Activated CD4-positive, alpha-beta T cell treated with anti-CD3 and anti-CD28 coated beads, Interleukin-2, amount 10 ng/mL, durations not matched to agents 24 days and 14 days (primary cell): Measurements from ENCODE around the gene SIGLEC9. TPM values are rescaled to one million over a fixed set of nuclear protein-coding genes. Genes with fewer than 3 reads are reported as not detected.
"Not testable (repeated sequence)": the region's sequence is repeated elsewhere in the genome, so short reads cannot be mapped to it uniquely, and the experiment has no call there.

Experiments used
- DNase-seq: peaks from one replicate; pipeline ENCODE4 v3.0.0; 2022
- H3K27ac Mint-ChIP-seq: one replicate; pipeline ENCODE4 v1.8.0; 2022; ENCODE audit warnings: mild to moderate bottlenecking, mixed read lengths
- H3K27me3 Mint-ChIP-seq: one replicate; pipeline ENCODE4 v1.8.0; 2022; ENCODE audit warnings: mixed read lengths
- H3K36me3 Mint-ChIP-seq: one replicate; pipeline ENCODE4 v1.8.0; 2022; ENCODE audit warnings: low read depth, mild to moderate bottlenecking, mixed read lengths
- H3K4me1 Mint-ChIP-seq: one replicate; pipeline ENCODE4 v1.8.0; 2021; ENCODE audit warnings: mixed read lengths
- H3K4me3 Mint-ChIP-seq: one replicate; pipeline ENCODE4 v1.8.0; 2022; ENCODE audit warnings: mild to moderate bottlenecking, moderate library complexity, mixed read lengths
- H3K9me3 Mint-ChIP-seq: one replicate; pipeline ENCODE4 v1.8.0; 2021; ENCODE audit warnings: mixed read lengths
- intact Hi-C: fragments of 100-400 bp; cut with micrococcal nuclease; formaldehyde crosslinking; loops from one replicate; pipeline ENCODE4 v1.15.1; 2023
- total RNA-seq: library from RNA; stranded (reverse); gene quantifications from 2 replicates; pipeline ENCODE4 v1.2.3, GENCODE V29; 2022

SIGLEC9 gene
- total RNA-seq, 1 donor from 2014 or later, result 0.33 TPM

DNA sequence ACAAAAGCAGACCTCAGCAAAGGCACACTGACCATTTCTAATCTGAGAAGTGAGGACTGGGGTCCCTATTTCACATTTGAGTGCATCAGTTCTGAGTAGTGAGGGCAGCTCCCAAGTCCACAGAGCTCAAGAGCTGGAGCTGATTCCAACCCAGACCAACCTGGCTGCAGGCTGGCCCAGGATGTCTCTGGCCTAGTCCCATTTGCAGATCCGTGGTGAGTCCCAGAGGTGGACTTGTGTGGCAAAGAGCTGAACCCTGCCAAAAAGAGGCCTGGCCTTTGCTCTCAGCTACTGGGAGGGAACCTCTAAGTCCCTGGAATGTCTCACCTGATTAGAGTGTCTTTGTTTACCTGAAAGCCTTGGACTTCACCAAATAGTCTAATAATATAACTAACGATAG, 32.0 kb downstream of the SIGLEC9 start:
- H3K4me3 Mint-ChIP-seq, result no peak overlapping the region
- no peaks in the 10 kb centered on the region for H3K36me3 Mint-ChIP-seq
- peaks cover 10% of the 10 kb centered on the region for H3K4me1 Mint-ChIP-seq
- intact Hi-C loops, result no loop called here
- no peak overlapping the region for H3K27ac Mint-ChIP-seq
- DNase-seq, result no peak
- peaks cover 14% of the 10 kb centered on the region for H3K27me3 Mint-ChIP-seq
- no peaks in the 10 kb centered on the region for H3K9me3 Mint-ChIP-seq

DNA sequence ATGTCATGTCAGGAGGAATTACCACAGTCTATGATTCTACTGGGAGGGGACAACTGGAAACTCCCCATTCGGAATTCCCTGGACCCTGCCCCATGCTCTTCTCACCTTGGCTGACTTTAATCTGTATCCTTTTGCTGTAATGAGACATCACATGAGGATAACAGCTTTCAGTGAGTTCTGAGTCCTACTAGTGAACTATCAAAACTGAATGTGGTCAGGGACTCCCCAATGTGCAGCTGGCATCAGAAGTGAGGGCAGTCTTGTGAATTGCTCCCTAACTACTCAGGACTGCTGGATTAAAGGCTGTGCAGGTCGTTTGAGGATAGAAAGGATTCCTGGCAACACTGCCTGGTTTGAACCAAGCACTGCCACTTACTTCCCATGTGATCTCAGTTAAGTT, 32.6 kb downstream of the SIGLEC9 start:
- Mint-ChIP-seq H3K27ac (no peak overlapping the region), H3K36me3 (no peaks in the 10 kb centered on the region), H3K4me3 (no peak overlapping the region), H3K9me3 (no peaks in the 10 kb centered on the region), H3K4me1 (peaks cover 10% of the 10 kb centered on the region), H3K27me3 (peaks cover 14% of the 10 kb centered on the region)
- intact Hi-C loops, result no loop called here
- DNase-seq, result no peak

DNA sequence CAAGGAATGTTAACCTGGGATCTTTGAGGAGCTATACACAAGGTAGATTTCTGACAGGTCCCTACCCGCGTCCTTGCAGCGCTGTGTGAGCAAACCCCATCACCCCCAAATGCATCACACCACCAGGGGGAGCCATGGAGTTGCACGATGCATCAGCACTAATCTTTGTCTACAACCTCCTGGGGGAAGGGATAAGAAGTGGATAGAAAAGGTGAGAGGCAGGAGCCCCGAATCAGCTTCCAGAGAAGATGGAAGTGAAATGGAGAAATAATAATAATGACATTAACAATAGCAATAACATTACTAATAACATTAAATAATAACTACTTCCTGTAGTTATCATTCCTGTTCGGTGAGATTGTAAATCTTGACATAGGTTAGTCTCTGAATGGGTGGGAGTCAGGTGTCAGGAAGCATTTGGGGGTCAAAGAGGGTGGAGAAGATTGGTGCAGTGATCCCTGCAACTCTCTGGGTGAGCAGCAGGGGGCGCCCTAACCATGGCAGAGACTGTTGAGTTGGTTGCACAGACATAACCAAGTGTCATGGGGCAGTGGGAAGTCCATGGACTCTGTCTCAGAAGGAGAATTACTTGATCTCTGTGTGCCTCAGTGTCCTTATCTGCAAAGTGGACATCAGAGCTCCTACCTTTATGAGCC, 33.9 kb downstream of the SIGLEC9 start:
- intact Hi-C loops, result loop anchor here (1.0 to 2.0 kb wide), 3 partner anchors 11 to 502 kb away; no protein-coding TSS in a partner anchor
- peak; percentile 94 for DNase-seq
- Mint-ChIP-seq H3K4me3 (no peak overlapping the region), H3K4me1 (peaks cover 13% of the 10 kb centered on the region), H3K9me3 (no peaks in the 10 kb centered on the region), H3K27me3 (peaks cover 13% of the 10 kb centered on the region), H3K27ac (peak overlapping the region; percentile 56), H3K36me3 (no peaks in the 10 kb centered on the region)

DNA sequence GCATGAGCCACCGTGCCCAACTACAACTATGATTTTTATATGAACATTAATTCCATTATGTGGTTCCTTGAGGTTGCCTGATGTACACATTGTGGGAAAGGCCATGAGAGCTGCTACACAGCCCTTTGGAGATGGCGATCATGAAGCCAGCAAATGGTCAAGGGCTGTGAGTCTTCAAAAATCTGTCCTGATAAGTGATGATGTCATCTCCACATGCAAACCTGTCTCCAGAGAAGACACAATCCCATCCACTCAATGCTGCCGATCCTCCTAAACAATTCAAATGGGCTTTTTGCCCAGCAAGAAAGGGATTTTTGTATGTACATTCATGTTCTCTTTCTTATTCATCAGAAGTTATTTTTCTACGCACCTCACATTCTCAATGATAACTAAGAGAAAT, 35.0 kb downstream of the SIGLEC9 start:
- H3K27ac Mint-ChIP-seq, result no peak overlapping the region
- intact Hi-C loops, result loop anchor here (2.0 kb wide), 1 partner anchor 501 kb away; no protein-coding TSS in a partner anchor
- no peak for DNase-seq
- no peaks in the 10 kb centered on the region for H3K36me3 Mint-ChIP-seq
- peaks cover 13% of the 10 kb centered on the region for H3K4me1 Mint-ChIP-seq
- no peak overlapping the region for H3K4me3 Mint-ChIP-seq
- H3K27me3 Mint-ChIP-seq, result peaks cover 16% of the 10 kb centered on the region
- no peaks in the 10 kb centered on the region for H3K9me3 Mint-ChIP-seq

DNA sequence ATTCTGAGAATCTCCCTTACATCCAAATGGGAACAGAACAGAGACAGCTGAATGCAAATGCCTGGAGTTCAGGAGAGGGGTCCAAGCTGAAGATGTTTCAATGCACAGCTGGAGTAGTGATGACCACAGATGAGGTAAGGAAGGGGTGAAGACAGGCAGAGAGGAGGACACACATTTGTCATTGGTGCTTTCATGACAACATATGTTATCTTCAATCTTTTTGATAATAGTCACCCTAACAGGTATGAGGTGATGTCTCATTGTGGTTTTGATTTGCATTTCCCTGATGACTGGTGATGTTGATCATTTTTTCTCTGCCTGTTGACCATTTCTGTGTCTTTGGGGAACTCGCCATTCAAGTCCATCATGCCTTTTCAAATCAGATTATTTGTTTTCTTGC, 36.6 kb downstream of the SIGLEC9 start:
- Mint-ChIP-seq H3K4me1 (peaks cover 13% of the 10 kb centered on the region), H3K27ac (no peak overlapping the region), H3K36me3 (no peaks in the 10 kb centered on the region), H3K4me3 (no peak overlapping the region), H3K27me3 (peaks cover 14% of the 10 kb centered on the region), H3K9me3 (no peaks in the 10 kb centered on the region)
- intact Hi-C loops, result no loop called here
- no peak for DNase-seq

DNA sequence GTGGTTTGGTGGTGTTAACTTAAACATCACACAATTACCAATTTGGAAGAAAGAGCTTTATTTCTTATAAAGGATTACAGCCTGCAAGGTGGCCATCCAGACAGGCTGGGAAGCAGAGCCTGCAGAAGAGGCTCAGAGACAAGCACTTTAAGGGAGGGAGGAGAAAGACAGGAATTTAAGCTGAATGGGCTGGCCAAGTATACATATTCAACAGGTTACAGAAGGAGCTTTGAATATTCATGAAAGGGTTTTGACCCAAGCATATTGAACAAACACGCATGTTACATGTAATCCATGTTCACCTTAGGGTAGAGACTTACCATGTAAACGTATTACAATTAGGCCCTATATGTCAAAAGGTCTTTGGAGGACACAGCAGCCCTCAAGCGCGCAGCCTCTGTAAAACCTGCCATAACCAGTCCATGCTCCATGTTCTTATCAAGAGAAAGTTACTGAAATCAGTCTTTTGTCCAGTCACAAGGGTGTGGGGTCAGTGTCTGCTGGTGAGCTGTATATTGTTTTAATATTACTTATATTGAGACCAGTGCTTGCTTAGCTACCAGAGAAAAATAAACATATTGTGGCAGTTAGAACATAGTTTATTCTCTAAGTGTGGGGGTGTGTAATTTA, 37.3 kb downstream of the SIGLEC9 start:
- DNase-seq, result no peak
- Mint-ChIP-seq H3K27me3 (peaks cover 14% of the 10 kb centered on the region), H3K4me3 (no peak overlapping the region), H3K27ac (no peak overlapping the region), H3K9me3 (no peaks in the 10 kb centered on the region), H3K36me3 (no peaks in the 10 kb centered on the region), H3K4me1 (peaks cover 17% of the 10 kb centered on the region)
- intact Hi-C loops, result no loop called here

DNA sequence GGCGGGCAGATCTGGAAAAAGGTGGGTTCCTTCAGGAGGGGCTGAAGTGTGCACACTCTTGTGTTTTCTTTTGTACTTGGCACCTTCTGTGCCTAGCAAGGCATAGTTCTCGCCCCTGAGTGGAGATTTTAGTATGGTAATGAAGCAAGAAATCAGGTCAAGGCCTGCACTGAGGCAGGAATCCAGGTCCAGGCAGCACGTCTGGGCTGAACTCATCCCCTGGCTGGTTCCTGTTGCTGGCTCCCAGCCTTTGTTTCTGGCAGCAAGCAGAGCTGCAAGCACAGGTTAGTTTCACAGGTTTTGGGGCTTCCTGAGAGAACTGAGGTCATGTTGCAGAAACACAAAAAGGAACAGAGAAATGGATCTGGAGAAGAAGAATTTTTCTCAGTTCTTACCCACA, 38.6 kb downstream of the SIGLEC9 start:
- H3K36me3 Mint-ChIP-seq, result no peaks in the 10 kb centered on the region
- peaks cover 14% of the 10 kb centered on the region for H3K27me3 Mint-ChIP-seq
- H3K27ac Mint-ChIP-seq, result no peak overlapping the region
- H3K4me1 Mint-ChIP-seq, result peaks cover 28% of the 10 kb centered on the region
- intact Hi-C loops, result no loop called here
- no peak for DNase-seq
- no peak overlapping the region for H3K4me3 Mint-ChIP-seq
- H3K9me3 Mint-ChIP-seq, result no peaks in the 10 kb centered on the region

DNA sequence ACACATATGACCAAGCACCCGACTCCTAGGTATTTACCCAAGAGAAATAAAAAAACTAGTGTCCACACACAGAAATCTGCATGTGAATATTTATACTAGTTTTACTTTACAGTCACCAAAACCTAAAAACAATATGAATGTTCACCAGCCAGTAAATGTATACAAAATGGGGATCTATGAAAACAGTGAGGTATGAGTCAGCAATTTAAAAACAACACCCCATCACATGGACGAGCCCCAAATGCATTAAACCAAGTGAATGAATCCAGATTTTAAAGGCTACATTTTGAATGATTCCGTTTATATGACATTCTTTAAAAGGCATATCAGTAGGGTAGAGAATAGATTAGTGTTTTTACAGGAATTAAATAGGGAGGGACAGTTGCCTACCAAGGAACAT, 39.5 kb downstream of the SIGLEC9 start:
- Mint-ChIP-seq H3K4me1 (peaks cover 30% of the 10 kb centered on the region), H3K27ac (no peak overlapping the region), H3K36me3 (no peaks in the 10 kb centered on the region), H3K9me3 (no peaks in the 10 kb centered on the region), H3K4me3 (no peak overlapping the region), H3K27me3 (peaks cover 12% of the 10 kb centered on the region)
- DNase-seq, result no peak
- intact Hi-C loops, result no loop called here

DNA sequence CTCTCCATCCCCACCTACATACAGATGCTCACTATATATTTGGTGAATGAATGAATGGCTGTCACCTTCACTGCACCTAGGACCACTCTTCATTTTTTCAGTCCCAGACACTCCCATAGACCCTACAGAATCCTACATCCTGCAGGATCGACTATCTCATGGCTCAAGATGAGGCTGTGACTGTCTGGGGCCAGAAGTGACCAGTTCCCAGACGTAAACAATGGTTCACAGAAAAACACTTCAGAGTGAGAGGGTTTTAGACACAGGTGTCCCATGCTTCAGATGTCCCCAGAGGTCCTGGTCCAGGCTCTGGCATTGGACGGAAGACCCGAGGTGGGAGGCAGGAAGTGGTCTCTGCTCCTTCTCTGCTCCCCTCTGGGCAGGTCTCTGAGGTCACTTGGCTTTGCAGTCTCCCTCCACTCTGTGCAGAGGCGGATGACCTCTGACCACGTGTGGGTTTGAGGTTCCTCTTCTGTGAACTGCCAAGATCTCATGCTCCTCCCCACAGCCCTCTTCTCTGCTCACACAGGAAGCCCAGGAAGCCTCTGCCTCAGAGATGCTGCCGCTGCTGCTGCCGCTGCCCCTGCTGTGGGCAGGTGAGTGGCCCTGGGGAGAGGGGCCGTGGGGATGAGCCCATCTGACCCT, 42.3 kb downstream of the SIGLEC9 start:
- Mint-ChIP-seq H3K27ac (peak overlapping the region; percentile 32), H3K4me1 (peaks cover 29% of the 10 kb centered on the region), H3K27me3 (peaks cover 17% of the 10 kb centered on the region), H3K36me3 (no peaks in the 10 kb centered on the region), H3K9me3 (no peaks in the 10 kb centered on the region), H3K4me3 (peak overlapping the region; percentile 75)
- intact Hi-C loops, result no loop called here
- DNase-seq, result peak; percentile 81

DNA sequence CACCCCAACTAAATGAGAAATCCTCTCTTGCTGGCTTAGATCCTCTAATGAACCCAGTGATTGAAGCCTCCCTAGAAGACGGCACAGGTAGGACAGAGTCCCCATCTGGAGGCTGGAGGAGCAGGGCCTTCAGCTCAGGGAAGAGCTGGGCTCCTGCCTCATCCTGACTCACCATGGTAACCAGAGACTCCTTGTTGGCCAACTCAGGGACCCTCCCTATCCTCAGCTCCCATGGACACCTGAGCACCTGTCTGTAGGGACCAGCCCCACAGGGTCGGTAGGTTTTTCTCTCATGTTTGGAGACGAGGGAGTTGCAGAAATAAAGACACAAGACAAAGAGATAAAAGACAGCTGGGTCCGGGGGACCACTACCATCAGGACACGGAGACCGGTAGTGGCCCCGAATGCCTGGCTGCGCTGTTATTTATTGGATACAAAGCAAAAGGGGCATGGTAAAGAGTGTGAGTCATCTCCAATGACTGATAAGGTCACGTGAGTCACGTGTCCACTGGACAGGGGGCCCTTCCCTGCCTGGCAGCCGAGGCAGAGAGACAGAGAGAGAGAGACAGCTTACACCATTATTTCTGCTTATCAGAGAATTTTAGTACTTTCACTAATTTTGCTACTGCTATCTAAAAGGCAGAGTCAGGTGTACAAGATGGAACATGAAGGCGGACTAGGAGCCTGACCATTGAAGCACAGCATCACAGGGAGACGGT, 44.0 kb downstream of the SIGLEC9 start:
- no peak overlapping the region for H3K27ac Mint-ChIP-seq
- H3K9me3 Mint-ChIP-seq, result no peaks in the 10 kb centered on the region
- no peaks in the 10 kb centered on the region for H3K36me3 Mint-ChIP-seq
- peaks cover 15% of the 10 kb centered on the region for H3K27me3 Mint-ChIP-seq
- intact Hi-C loops, result loop anchor here (1.0 kb wide), 1 partner anchor 10 kb away; no protein-coding TSS in a partner anchor
- DNase-seq, result no peak
- peaks cover 26% of the 10 kb centered on the region for H3K4me1 Mint-ChIP-seq
- peak overlapping the region; percentile 9 for H3K4me3 Mint-ChIP-seq

DNA sequence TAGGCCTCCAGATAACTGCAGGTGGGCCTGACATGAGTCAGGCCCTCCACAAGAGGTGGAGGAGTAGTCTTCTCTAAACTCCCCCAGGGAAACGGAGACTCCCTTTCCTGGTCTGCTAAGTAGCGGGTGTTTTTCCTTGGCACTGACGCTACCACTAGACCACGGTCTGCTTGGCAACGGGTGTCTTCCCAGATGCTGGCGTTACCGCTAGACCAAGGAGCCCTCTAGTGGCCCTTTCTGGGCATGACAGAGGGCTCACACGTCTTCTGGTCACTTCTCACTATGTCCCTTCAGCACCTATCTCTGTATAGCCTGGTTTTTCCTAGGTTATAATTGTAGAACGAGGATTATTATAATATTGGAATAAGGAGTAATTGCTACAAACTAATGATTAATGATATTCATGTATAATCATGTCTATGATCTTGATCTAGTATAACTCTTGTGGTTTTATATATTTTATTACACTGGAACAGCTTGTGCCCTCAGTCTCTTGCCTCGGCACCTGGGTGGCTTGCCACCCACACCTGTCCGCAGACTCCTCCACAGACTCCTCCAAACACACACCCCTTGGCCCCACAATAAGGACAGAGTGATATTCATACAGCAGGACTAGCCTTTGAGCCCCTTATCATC, 44.7 kb downstream of the SIGLEC9 start:
- not testable (repeated sequence) for H3K36me3 Mint-ChIP-seq, H3K9me3 Mint-ChIP-seq, H3K27ac Mint-ChIP-seq, H3K4me3 Mint-ChIP-seq
- peaks cover 26% of the 10 kb centered on the region for H3K4me1 Mint-ChIP-seq
- intact Hi-C loops, result loop anchor here (1.0 kb wide), 1 partner anchor 11 kb away; no protein-coding TSS in a partner anchor
- peak; percentile 91 for DNase-seq
- peaks cover 12% of the 10 kb centered on the region for H3K27me3 Mint-ChIP-seq

DNA sequence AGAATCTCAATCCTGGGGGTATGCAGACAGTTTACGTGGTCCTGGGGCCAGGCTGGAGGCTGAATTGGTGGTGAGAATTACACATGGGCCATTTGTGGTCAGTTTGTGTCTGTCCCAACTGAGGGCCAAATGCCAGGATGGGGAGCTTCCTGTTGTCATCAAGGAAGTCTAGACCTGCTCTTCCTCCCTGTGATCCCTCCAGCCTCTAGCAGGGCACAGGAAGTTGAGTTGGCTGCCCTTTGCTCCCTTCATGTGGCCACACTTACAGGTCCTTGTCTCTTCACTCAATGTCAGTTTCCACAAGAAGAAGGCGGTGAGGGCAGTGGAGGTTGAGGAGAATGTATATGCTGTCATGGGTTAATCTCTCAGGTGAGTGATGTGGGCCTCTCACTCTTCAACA, 47.5 kb downstream of the SIGLEC9 start:
- Mint-ChIP-seq H3K4me1 (peaks cover 20% of the 10 kb centered on the region), H3K36me3 (no peaks in the 10 kb centered on the region), H3K27me3 (peaks cover 12% of the 10 kb centered on the region), H3K9me3 (no peaks in the 10 kb centered on the region), H3K27ac (no peak overlapping the region), H3K4me3 (no peak overlapping the region)
- DNase-seq, result no peak
- intact Hi-C loops, result no loop called here

DNA sequence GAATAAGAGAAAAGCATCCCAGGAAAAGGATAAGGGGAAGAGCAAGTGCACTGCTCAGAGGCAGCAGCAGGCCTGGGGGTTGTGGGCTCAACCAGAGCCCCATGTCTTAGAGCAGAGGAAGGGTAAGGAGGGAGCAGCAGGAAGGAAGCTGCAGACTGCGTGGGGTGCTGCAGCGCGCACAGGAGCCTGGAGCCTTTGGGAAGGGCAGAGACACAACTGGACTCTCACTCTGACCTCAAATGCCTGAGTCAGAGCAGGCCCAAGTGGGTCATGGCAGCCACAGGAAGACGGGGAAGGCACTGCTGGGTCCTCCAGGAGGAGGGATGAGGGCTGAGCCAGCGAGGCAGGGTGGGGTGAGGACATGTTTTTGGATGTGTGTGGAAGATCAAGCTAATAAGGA, 49.0 kb downstream of the SIGLEC9 start:
- DNase-seq, result no peak
- Mint-ChIP-seq H3K4me1 (peaks cover 7% of the 10 kb centered on the region), H3K36me3 (no peaks in the 10 kb centered on the region), H3K27ac (no peak overlapping the region), H3K9me3 (no peaks in the 10 kb centered on the region), H3K4me3 (no peak overlapping the region), H3K27me3 (peaks cover 16% of the 10 kb centered on the region)
- intact Hi-C loops, result no loop called here
